KMS-11 (cell line): ENCODE data around the gene SHTN1.

ENCODE experiments used
- H2AFZ ChIP-seq: fragments of 200-600 bp; sonication (generic); 2 replicates; pipeline ENCODE4 v1.6.1; 2016; ENCODE audit warnings: antibody characterized with exemption, mixed run types, low read depth
- H3K27ac ChIP-seq: fragments of 200-600 bp; sonication (generic); 2 replicates; pipeline ENCODE4 v1.6.1; 2016; ENCODE audit warnings: mild to moderate bottlenecking, mixed run types
- H3K27me3 ChIP-seq: fragments of 200-600 bp; sonication (generic); 2 replicates; pipeline ENCODE4 v1.6.1; 2017; ENCODE audit warnings: mild to moderate bottlenecking, low read depth, mixed run types, moderate library complexity; ENCODE audit not compliant: insufficient read depth
- H3K36me3 ChIP-seq: fragments of 200-600 bp; sonication (generic); 2 replicates; pipeline ENCODE4 v1.6.1; 2017; ENCODE audit warnings: mild to moderate bottlenecking, mixed run types; ENCODE audit not compliant: insufficient read depth
- H3K4me1 ChIP-seq: fragments of 200-600 bp; sonication (generic); 2 replicates; pipeline ENCODE4 v1.6.1; 2016; ENCODE audit warnings: mild to moderate bottlenecking, low read depth, mixed run types; ENCODE audit not compliant: poor library complexity, severe bottlenecking
- H3K4me2 ChIP-seq: fragments of 200-600 bp; sonication (generic); 2 replicates; pipeline ENCODE4 v1.7.0; 2016; ENCODE audit warnings: mild to moderate bottlenecking, mixed run types
- H3K4me3 ChIP-seq: fragments of 200-600 bp; sonication (generic); IDR thresholded peaks from 2 replicates; pipeline ENCODE4 v1.6.1; 2017; ENCODE audit warnings: low read depth, low read length, mixed read lengths; ENCODE audit not compliant: insufficient read depth
- H3K79me2 ChIP-seq: fragments of 200-600 bp; sonication (generic); 2 replicates; pipeline ENCODE4 v1.6.1; 2016; ENCODE audit warnings: low read depth, mixed run types; ENCODE audit not compliant: insufficient read depth
- H3K9ac ChIP-seq: fragments of 200-600 bp; sonication (generic); 2 replicates; pipeline ENCODE4 v1.6.1; 2016; ENCODE audit warnings: mild to moderate bottlenecking, mixed run types
- H4K20me1 ChIP-seq: fragments of 200-600 bp; sonication (generic); 2 replicates; pipeline ENCODE4 v1.6.1; 2016; ENCODE audit warnings: mild to moderate bottlenecking, mixed run types; ENCODE audit not compliant: insufficient read depth
- CTCF ChIP-seq: fragments of 200-600 bp; sonication (generic); conservative IDR thresholded peaks from 2 replicates; pipeline ENCODE4 v1.6.1; 2017; ENCODE audit warnings: low read depth, mild to moderate bottlenecking, antibody characterized with exemption, low read length, moderate library complexity, mixed read lengths

SHTN1 gene

DNA sequence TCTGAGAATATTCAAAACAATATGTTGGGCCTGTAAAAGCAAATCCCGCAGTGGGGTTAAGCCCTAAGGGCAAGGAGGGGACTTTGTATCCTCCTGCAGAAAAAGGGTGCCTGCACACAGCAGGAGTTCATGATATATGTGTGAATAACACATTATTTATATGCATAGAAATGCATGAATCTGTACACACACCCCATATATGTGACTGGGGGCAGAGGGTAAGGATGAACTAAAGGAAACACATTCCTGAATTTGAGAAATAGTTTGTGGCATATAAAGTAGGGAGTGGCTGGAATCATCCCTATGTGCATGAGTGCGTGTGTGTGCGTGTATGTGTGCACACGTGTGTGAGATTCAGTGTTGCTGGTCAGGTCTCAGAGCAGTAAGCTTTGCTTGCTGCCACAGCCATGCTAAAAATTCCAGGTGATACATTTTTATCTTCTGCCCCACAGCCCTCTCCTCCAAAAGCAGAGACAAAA, 136.8 kb downstream of the SHTN1 start:
- H4K20me1 ChIP-seq = no peaks in the 10 kb centered on the region
- no peaks in the 10 kb centered on the region for H3K27me3 ChIP-seq
- H3K4me3 ChIP-seq = no peak overlapping the region
- H3K36me3 ChIP-seq = no peaks in the 10 kb centered on the region
- no peaks in the 10 kb centered on the region for H3K79me2 ChIP-seq
- H3K4me1 ChIP-seq = no peaks in the 10 kb centered on the region
- H3K9ac ChIP-seq = no peak overlapping the region
- H2AFZ ChIP-seq = no peak overlapping the region
- H3K4me2 ChIP-seq = no peak overlapping the region
- no peak for TF ChIP-seq CTCF
- H3K27ac ChIP-seq = no peak overlapping the region

GRCh38 chr10:116866987-116867595, 137.9 kb downstream of the SHTN1 start:
- no peak overlapping the region for H3K4me3 ChIP-seq
- no peak for TF ChIP-seq CTCF
- H4K20me1 ChIP-seq = no peaks in the 10 kb centered on the region
- H3K27ac ChIP-seq = no peak overlapping the region
- no peak overlapping the region for H3K9ac ChIP-seq
- H3K4me1 ChIP-seq = no peaks in the 10 kb centered on the region
- no peak overlapping the region for H2AFZ ChIP-seq
- H3K79me2 ChIP-seq = no peaks in the 10 kb centered on the region
- H3K36me3 ChIP-seq = no peaks in the 10 kb centered on the region
- no peak overlapping the region for H3K4me2 ChIP-seq
- H3K27me3 ChIP-seq = no peaks in the 10 kb centered on the region

DNA sequence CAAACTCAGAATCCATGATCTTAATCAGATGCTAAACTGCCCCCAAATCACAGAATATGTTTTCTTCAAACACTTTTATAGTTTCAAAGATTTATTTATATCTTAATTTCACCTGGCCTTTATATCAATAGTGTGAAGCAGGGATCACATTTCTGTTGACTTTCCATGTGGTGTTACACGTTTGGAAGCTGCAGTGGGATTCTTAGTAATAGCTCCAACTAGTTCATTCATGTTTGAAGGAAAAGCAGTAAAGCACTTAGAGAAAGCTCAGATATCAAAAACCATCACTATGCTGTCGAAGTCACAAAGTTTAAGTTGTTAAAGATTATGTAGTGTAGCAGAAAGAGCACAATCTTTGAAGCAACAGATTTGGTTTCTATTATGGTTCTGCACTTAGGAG, 138.9 kb downstream of the SHTN1 start:
- H3K36me3 ChIP-seq = no peaks in the 10 kb centered on the region
- TF ChIP-seq CTCF = no peak
- no peak overlapping the region for H3K27ac ChIP-seq

GRCh38 chr10:116864436-116864835, 140.6 kb downstream of the SHTN1 start:
- H3K79me2 ChIP-seq = no peaks in the 10 kb centered on the region
- no peak overlapping the region for H3K4me2 ChIP-seq
- no peak overlapping the region for H3K27ac ChIP-seq
- H2AFZ ChIP-seq = no peak overlapping the region
- H3K9ac ChIP-seq = no peak overlapping the region
- no peak overlapping the region for H3K4me3 ChIP-seq
- no peak for TF ChIP-seq CTCF
- H3K36me3 ChIP-seq = no peaks in the 10 kb centered on the region
- H4K20me1 ChIP-seq = no peaks in the 10 kb centered on the region
- no peaks in the 10 kb centered on the region for H3K27me3 ChIP-seq
- H3K4me1 ChIP-seq = no peaks in the 10 kb centered on the region

More for the DNA sequence above, 138.9 kb downstream of the SHTN1 start:
- Histone ChIP-seq H3K9ac (no peak overlapping the region), H3K79me2 (no peaks in the 10 kb centered on the region), H3K4me3 (no peak overlapping the region), H3K4me1 (no peaks in the 10 kb centered on the region), H3K27me3 (no peaks in the 10 kb centered on the region), H3K4me2 (no peak overlapping the region), H4K20me1 (no peaks in the 10 kb centered on the region), H2AFZ (no peak overlapping the region)
